PFSK-1 (cell line): ENCODE results near the gene PARD6B.

Experiments
- FOXP2 ChIP-seq: optimal IDR thresholded peaks from 2 replicates; pipeline ENCODE3; 2011; ENCODE audit warnings: borderline replicate concordance, control low read depth, inconsistent platforms; ENCODE audit not compliant: insufficient read depth; ENCODE audit errors: extremely low read length, extremely low read depth
- POLR2AphosphoS5 ChIP-seq: IDR thresholded peaks from 2 replicates; pipeline ENCODE4 v1.6.1; 2012; ENCODE audit warnings: low read depth, mild to moderate bottlenecking, control low read depth, low read length, moderate library complexity
- SIN3A ChIP-seq: IDR thresholded peaks from 2 replicates; pipeline ENCODE4 v1.6.1; 2012; ENCODE audit warnings: mild to moderate bottlenecking, low read length, moderate library complexity, borderline replicate concordance; ENCODE audit not compliant: insufficient read depth
- TAF1 ChIP-seq: IDR thresholded peaks from 2 replicates; pipeline ENCODE4 v1.6.1; 2012; ENCODE audit warnings: low read length, control low read depth, borderline replicate concordance; ENCODE audit not compliant: insufficient read depth
- TF ChIP-seq, protein P1 (sequence below), 2 experiments: IDR thresholded peaks; 2 replicates each; pipeline versions ENCODE4 v1.6.1 to v1.8.0; 2011 to 2012; ENCODE audit warnings: low read depth in 2 of 2, low read length in 2 of 2, control low read depth in 1 of 2, inconsistent platforms in 1 of 2, mild to moderate bottlenecking in 1 of 2, moderate library complexity in 1 of 2; ENCODE audit not compliant: insufficient read depth in 1 of 2

GRCh38 chr20:50701041-50701963 is 30.1 kb upstream of the PARD6B start:
- TF ChIP-seq POLR2AphosphoS5 (no peak), TAF1 (no peak), SIN3A (no peak), FOXP2 (no peak)
- TF ChIP-seq, protein P1, sequence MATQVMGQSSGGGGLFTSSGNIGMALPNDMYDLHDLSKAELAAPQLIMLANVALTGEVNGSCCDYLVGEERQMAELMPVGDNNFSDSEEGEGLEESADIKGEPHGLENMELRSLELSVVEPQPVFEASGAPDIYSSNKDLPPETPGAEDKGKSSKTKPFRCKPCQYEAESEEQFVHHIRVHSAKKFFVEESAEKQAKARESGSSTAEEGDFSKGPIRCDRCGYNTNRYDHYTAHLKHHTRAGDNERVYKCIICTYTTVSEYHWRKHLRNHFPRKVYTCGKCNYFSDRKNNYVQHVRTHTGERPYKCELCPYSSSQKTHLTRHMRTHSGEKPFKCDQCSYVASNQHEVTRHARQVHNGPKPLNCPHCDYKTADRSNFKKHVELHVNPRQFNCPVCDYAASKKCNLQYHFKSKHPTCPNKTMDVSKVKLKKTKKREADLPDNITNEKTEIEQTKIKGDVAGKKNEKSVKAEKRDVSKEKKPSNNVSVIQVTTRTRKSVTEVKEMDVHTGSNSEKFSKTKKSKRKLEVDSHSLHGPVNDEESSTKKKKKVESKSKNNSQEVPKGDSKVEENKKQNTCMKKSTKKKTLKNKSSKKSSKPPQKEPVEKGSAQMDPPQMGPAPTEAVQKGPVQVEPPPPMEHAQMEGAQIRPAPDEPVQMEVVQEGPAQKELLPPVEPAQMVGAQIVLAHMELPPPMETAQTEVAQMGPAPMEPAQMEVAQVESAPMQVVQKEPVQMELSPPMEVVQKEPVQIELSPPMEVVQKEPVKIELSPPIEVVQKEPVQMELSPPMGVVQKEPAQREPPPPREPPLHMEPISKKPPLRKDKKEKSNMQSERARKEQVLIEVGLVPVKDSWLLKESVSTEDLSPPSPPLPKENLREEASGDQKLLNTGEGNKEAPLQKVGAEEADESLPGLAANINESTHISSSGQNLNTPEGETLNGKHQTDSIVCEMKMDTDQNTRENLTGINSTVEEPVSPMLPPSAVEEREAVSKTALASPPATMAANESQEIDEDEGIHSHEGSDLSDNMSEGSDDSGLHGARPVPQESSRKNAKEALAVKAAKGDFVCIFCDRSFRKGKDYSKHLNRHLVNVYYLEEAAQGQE (IDR thresholded peaks at IDR 0.05; ENCODE audit: insufficient read depth in 1 of 2, low read depth in 2 of 2, low read length in 2 of 2) = no peak
